ENCODE results near the gene UMOD. TPM values are rescaled to one million over a fixed set of nuclear protein-coding genes. Genes with fewer than 3 reads are reported as not detected.

Gene UMOD
- total RNA-seq, 2 donors from 2014 or later, result 12.7 to 31.3 TPM

- no peaks in the 10 kb centered on the region for H3K27me3 ChIP-seq
- intact Hi-C loops (cut with DNase I), result no loop called here
- no peak overlapping the region for H3K4me3 ChIP-seq
- WGBS, 2 donors, result 25 to 41% methylated on average over 5 of the region's 5 CpGs
- TF ChIP-seq, protein P1, sequence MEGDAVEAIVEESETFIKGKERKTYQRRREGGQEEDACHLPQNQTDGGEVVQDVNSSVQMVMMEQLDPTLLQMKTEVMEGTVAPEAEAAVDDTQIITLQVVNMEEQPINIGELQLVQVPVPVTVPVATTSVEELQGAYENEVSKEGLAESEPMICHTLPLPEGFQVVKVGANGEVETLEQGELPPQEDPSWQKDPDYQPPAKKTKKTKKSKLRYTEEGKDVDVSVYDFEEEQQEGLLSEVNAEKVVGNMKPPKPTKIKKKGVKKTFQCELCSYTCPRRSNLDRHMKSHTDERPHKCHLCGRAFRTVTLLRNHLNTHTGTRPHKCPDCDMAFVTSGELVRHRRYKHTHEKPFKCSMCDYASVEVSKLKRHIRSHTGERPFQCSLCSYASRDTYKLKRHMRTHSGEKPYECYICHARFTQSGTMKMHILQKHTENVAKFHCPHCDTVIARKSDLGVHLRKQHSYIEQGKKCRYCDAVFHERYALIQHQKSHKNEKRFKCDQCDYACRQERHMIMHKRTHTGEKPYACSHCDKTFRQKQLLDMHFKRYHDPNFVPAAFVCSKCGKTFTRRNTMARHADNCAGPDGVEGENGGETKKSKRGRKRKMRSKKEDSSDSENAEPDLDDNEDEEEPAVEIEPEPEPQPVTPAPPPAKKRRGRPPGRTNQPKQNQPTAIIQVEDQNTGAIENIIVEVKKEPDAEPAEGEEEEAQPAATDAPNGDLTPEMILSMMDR (IDR thresholded peaks at IDR 0.05), result no peak
- TF ChIP-seq POLR2A (IDR thresholded peaks at IDR 0.05), result peak in 1 of 3 donors; percentile 15
- no peaks in the 10 kb centered on the region for H3K9me3 ChIP-seq
- peaks cover 96% of the 10 kb centered on the region for H3K4me1 ChIP-seq
- no peaks in the 10 kb centered on the region for H3K36me3 ChIP-seq (replicated peaks in 1 of 2; ENCODE audit: insufficient read depth in 1 of 2, low read depth in 2 of 2)
- DNase-seq, result peak; percentile 67 to 78 (median 72)
- H3K27ac ChIP-seq, result peak overlapping the region; percentile 94 to 97 (median 96)
- peak; percentile 41 for ATAC-seq
Measured at GRCh38 chr16:20333120-20333519, 19.4 kb downstream of the UMOD start.

DNA sequence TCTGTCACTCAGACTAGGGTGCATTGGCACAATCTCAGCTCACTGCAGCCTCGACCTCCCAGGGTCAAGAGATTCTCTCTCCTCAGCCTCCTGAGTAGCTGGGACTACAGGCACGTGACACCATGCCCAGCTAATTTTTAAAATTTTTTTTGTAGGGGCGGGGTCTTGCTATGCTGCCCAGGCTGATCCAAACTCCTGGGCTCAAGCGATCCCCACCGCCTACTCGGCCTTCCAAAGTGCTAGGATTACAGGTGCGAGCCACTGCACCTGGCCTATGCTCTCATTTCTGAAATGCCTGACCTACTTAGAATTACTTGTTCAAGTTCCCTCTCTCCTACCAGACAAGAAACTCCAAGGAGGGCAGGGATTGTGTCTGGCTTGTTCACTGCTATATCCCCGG, 20.1 kb downstream of the UMOD start:
- intact Hi-C loops (cut with DNase I), result no loop called here
- Histone ChIP-seq H3K9me3 (no peaks in the 10 kb centered on the region), H3K27me3 (no peaks in the 10 kb centered on the region), H3K36me3 (replicated peaks in 1 of 2; ENCODE audit: insufficient read depth in 1 of 2, low read depth in 2 of 2) (no peaks in the 10 kb centered on the region), H3K4me3 (no peak overlapping the region), H3K27ac (peak overlapping the region; percentile 94 to 97 (median 96)), H3K4me1 (peaks cover 99% of the 10 kb centered on the region)
- TF ChIP-seq POLR2A (IDR thresholded peaks at IDR 0.05), result peak in 2 of 3 donors; percentile 40 to 41
- TF ChIP-seq, protein P1 (IDR thresholded peaks at IDR 0.05), result no peak
- ATAC-seq (peak; percentile 42), DNase-seq (peak in 3 of 4 donors; percentile 72 to 81 (median 74))
- WGBS, 2 donors, result 44 to 55% methylated on average over 8 of the region's 8 CpGs

GRCh38 chr16:20331635-20332034, 20.9 kb downstream of the UMOD start:
- no peaks in the 10 kb centered on the region for H3K27me3 ChIP-seq
- H3K36me3 ChIP-seq (replicated peaks in 1 of 2; ENCODE audit: insufficient read depth in 1 of 2, low read depth in 2 of 2), result no peaks in the 10 kb centered on the region
- H3K27ac ChIP-seq, result peak overlapping the region; percentile 94 to 97 (median 96)
- no peaks in the 10 kb centered on the region for H3K9me3 ChIP-seq
- H3K4me1 ChIP-seq, result peaks cover 99% of the 10 kb centered on the region
- H3K4me3 ChIP-seq, result no peak overlapping the region
- intact Hi-C loops (cut with DNase I), result no loop called here
- WGBS, 2 donors, result 44 to 54% methylated on average over 5 of the region's 5 CpGs
- ATAC-seq (peak; percentile 53), DNase-seq (peak; percentile 78 to 90 (median 82))
- TF ChIP-seq POLR2A (IDR thresholded peaks at IDR 0.05), result peak in 2 of 3 donors; percentile 24 to 27
- TF ChIP-seq, protein P1 (IDR thresholded peaks at IDR 0.05), result no peak

DNA sequence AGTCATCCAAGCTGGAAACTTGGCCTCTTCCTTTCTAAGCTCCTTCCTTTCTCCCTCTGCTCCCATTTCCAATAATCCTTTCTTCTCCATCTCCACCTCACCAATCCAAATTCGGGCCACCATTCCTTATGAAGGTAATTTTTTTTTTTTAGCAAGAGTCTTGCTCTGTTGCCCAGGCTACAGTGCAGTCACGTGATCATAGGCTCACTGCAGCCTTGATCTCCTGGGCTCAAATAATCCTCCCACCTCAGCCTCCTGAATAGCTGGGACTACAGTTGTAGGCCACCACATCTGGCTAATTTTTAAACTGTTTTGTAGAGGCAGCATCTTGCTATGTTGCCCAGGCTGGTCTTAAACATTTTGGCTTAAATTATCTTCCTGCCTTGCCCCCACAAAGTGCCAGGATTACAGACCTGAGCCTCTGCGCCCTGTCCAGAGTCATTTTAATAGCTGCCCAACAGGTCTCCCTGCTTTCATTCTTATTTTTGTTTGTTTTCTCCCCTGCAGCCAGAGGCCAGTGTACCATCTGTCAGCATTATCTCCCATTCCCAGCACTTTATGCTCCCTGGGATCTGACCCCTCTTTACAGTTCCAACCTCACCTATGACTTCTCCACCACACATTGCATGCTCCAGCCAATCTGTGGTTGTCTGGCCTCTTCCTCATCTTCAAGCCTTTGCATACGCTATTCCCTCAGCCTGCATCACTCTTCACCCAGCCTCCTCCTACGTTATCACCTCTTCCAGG, 22.9 kb downstream of the UMOD start:
- H3K4me1 ChIP-seq, result peaks cover 93% of the 10 kb centered on the region
- no peaks in the 10 kb centered on the region for H3K27me3 ChIP-seq
- no peak overlapping the region for H3K4me3 ChIP-seq
- H3K9me3 ChIP-seq, result no peaks in the 10 kb centered on the region
- H3K36me3 ChIP-seq (replicated peaks in 1 of 2; ENCODE audit: insufficient read depth in 1 of 2, low read depth in 2 of 2), result peaks cover 3 to 5% of the 10 kb centered on the region in 2 donors
- intact Hi-C loops (cut with DNase I), result no loop called here
- 45 to 50% methylated on average over 5 of the region's 5 CpGs for WGBS, 2 donors
- peak overlapping the region; percentile 94 to 97 (median 96) for H3K27ac ChIP-seq
- DNase-seq, result peak in 3 of 4 donors; percentile 59 to 74 (median 60)
- ATAC-seq, result peak; percentile 6
- TF ChIP-seq, protein P1 (IDR thresholded peaks at IDR 0.05), result peak in 2 of 7 experiments; percentile 13 to 17
- peak in 1 of 3 donors; percentile 34 for TF ChIP-seq POLR2A (IDR thresholded peaks at IDR 0.05)
